ENCODE data around the gene PSEN1.

The PSEN1 gene

GRCh38 chr14:73262427-73263183 is 126.3 kb downstream of the PSEN1 start:
- H2BK15ac ChIP-seq (replicated peaks; ENCODE audit: low read depth), result no peak overlapping the region
- no peak overlapping the region for H3K4ac ChIP-seq (ENCODE audit: low read depth, low read length)
- H3K27ac ChIP-seq (ENCODE audit: low read depth, low read length), result no peak overlapping the region
- DNase-seq, result no peak
- H3K56ac ChIP-seq (ENCODE audit: low read length), result no peak overlapping the region
- H3K4me1 ChIP-seq (ENCODE audit: control insufficient read depth, low read depth, low read length), result no peaks in the 10 kb centered on the region
- no peak overlapping the region for H4K5ac ChIP-seq (ENCODE audit: low read length)
- no CpG with 5 or more reads among the region's 20 CpGs for WGBS (ENCODE audit: extremely low coverage, insufficient coverage, low lambda C conversion rate)
- H2BK120ac ChIP-seq (ENCODE audit: low read depth, low read length), result no peak overlapping the region
- no peak overlapping the region for H3K4me2 ChIP-seq (ENCODE audit: low read length)
- no peaks in the 10 kb centered on the region for H3K79me1 ChIP-seq (ENCODE audit: low read length)
- H3K18ac ChIP-seq (ENCODE audit: low read length), result no peak overlapping the region
- no peaks in the 10 kb centered on the region for H3K36me3 ChIP-seq (ENCODE audit: control insufficient read depth, insufficient read depth, low read length)
- H3K23ac ChIP-seq (ENCODE audit: low read length), result no peak overlapping the region
- no peak overlapping the region for H2BK5ac ChIP-seq (ENCODE audit: low read length)
- no peak overlapping the region for H3K9ac ChIP-seq (ENCODE audit: low read length)
- H3K27me3 ChIP-seq (ENCODE audit: insufficient read depth, low read length, poor library complexity), result no peaks in the 10 kb centered on the region
- no peak overlapping the region for H3K4me3 ChIP-seq (ENCODE audit: low read length)
- no peak overlapping the region for H4K8ac ChIP-seq (ENCODE audit: low read depth, low read length)
- H3K79me2 ChIP-seq (ENCODE audit: control insufficient read depth, insufficient read depth, low read length), result no peaks in the 10 kb centered on the region
- no peak overlapping the region for H2AK5ac ChIP-seq (ENCODE audit: low read length)

DNA sequence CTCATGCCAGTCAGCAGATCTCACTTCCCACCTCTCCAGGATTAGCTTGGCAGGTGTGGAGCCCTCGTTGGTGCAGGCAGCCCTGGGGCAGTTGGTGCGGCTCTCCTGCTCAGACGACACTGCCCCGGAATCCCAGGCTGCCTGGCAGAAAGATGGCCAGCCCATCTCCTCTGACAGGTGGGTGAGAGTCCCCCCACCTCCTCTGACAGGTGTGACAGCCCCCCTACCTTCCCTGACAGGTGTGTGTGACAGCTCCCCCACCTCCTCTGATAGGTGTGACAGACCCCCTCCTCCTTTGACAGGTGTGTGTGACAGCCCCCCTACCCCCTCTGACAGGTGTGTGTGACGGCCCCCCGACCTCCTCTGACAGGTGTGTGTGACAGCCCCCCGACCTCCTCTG is 127.3 kb downstream of the PSEN1 start:
- WGBS (ENCODE audit: extremely low coverage, insufficient coverage, low lambda C conversion rate), result no CpG with 5 or more reads among the region's 7 CpGs
- Histone ChIP-seq H4K5ac (ENCODE audit: low read length) (no peak overlapping the region), H3K27ac (ENCODE audit: low read depth, low read length) (no peak overlapping the region), H2BK120ac (ENCODE audit: low read depth, low read length) (no peak overlapping the region), H3K4ac (ENCODE audit: low read depth, low read length) (no peak overlapping the region), H2AK5ac (ENCODE audit: low read length) (no peak overlapping the region), H4K8ac (ENCODE audit: low read depth, low read length) (no peak overlapping the region), H3K79me2 (ENCODE audit: control insufficient read depth, insufficient read depth, low read length) (no peaks in the 10 kb centered on the region), H3K23ac (ENCODE audit: low read length) (no peak overlapping the region), H2BK15ac (replicated peaks; ENCODE audit: low read depth) (no peak overlapping the region), H3K9ac (ENCODE audit: low read length) (no peak overlapping the region), H2BK5ac (ENCODE audit: low read length) (no peak overlapping the region), H3K36me3 (ENCODE audit: control insufficient read depth, insufficient read depth, low read length) (no peaks in the 10 kb centered on the region), H3K79me1 (ENCODE audit: low read length) (no peaks in the 10 kb centered on the region), H3K18ac (ENCODE audit: low read length) (no peak overlapping the region), H3K56ac (ENCODE audit: low read length) (no peak overlapping the region), H3K27me3 (ENCODE audit: insufficient read depth, low read length, poor library complexity) (no peaks in the 10 kb centered on the region), H3K4me2 (ENCODE audit: low read length) (no peak overlapping the region), H3K4me3 (ENCODE audit: low read length) (no peak overlapping the region), H3K4me1 (ENCODE audit: control insufficient read depth, low read depth, low read length) (no peaks in the 10 kb centered on the region)
- no peak for DNase-seq

DNA sequence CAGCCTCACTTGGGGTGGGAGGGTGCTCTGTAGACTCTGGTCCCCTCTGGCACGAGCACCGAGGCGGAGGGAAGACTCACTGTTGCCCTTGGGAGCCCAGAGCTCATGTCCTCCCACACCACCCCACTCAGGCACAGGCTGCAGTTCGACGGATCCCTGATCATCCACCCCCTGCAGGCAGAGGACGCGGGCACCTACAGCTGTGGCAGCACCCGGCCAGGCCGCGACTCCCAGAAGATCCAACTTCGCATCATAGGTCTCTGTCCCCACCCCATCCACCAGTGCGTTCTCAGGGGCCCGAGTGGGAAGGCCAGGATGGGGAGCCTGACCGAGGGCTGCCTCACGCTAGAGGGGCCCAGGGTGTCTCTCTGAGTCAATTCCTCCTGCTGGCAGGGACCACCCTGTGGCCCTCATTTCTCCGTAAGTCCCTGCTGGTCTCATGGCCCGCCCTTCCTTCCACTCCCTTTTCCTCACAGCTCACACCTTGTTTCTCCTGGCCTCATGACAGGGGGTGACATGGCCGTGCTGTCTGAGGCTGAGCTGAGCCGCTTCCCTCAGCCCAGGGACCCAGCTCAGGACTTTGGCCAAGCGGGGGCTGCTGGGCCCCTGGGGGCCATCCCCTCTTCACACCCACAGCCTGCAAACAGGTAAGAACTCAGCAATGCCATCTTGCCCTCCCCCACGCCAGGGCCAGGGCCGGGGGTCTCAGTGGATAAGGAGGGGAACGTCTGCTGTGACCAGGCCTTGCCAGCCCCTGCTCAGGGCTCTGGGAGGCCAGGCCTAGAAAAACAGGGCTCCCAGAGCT is 128.0 kb downstream of the PSEN1 start:
- no peak for DNase-seq
- no peak overlapping the region for H3K56ac ChIP-seq (ENCODE audit: low read length)
- H3K18ac ChIP-seq (ENCODE audit: low read length), result no peak overlapping the region

DNA sequence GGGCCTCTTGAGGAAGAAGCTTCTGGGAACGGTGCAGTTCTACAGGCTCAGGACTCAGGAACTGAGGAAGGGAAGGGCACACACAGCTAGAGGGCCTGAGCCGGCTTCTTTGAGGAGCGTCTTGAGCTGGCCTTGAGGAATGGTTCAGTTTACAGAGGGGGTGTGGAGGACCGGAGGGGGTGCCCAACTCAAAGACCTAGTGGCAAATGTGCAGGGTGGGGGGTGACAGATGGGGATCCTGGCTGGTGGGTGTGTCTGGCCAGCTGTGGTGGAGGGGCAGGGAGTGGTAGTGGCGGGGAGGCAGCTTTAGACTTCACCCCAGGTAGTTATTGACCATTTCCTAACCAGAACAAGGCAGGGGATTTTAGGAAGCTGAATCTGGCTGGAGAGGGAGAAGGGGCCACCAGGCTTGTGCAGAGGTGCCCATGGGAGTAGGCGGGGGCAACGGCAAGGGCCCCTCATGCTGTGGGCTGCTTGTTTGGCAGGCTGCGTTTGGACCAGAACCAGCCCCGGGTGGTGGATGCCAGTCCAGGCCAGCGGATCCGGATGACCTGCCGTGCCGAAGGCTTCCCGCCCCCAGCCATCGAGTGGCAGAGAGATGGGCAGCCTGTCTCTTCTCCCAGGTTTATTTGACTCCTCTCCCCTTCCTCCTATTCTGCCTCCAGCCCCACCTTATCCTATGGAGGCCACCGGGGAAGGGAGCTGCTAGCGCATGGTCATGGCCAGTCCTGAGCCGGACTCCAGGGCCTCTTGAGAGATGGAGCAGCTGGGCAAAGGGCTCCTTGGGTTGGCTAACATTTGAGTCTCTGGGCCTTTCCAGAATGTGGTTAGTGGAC is 128.8 kb downstream of the PSEN1 start:
- H3K36me3 ChIP-seq (ENCODE audit: control insufficient read depth, insufficient read depth, low read length), result no peaks in the 10 kb centered on the region

More for the DNA sequence above, 128.0 kb downstream of the PSEN1 start:
- H4K8ac ChIP-seq (ENCODE audit: low read depth, low read length), result no peak overlapping the region
- no peaks in the 10 kb centered on the region for H3K4me1 ChIP-seq (ENCODE audit: control insufficient read depth, low read depth, low read length)
- no peak overlapping the region for H4K5ac ChIP-seq (ENCODE audit: low read length)
- H3K4ac ChIP-seq (ENCODE audit: low read depth, low read length), result no peak overlapping the region
- no peak overlapping the region for H2BK5ac ChIP-seq (ENCODE audit: low read length)
- WGBS (ENCODE audit: extremely low coverage, insufficient coverage, low lambda C conversion rate), result no CpG with 5 or more reads among the region's 23 CpGs
- H2AK5ac ChIP-seq (ENCODE audit: low read length), result no peak overlapping the region
- H2BK15ac ChIP-seq (replicated peaks; ENCODE audit: low read depth), result no peak overlapping the region
- no peaks in the 10 kb centered on the region for H3K27me3 ChIP-seq (ENCODE audit: insufficient read depth, low read length, poor library complexity)
- H3K79me1 ChIP-seq (ENCODE audit: low read length), result no peaks in the 10 kb centered on the region
- no peak overlapping the region for H3K4me2 ChIP-seq (ENCODE audit: low read length)
- H3K4me3 ChIP-seq (ENCODE audit: low read length), result no peak overlapping the region
- no peak overlapping the region for H3K9ac ChIP-seq (ENCODE audit: low read length)
- no peak overlapping the region for H2BK120ac ChIP-seq (ENCODE audit: low read depth, low read length)
- no peak overlapping the region for H3K27ac ChIP-seq (ENCODE audit: low read depth, low read length)
- no peaks in the 10 kb centered on the region for H3K79me2 ChIP-seq (ENCODE audit: control insufficient read depth, insufficient read depth, low read length)
- H3K36me3 ChIP-seq (ENCODE audit: control insufficient read depth, insufficient read depth, low read length), result no peaks in the 10 kb centered on the region
- H3K23ac ChIP-seq (ENCODE audit: low read length), result peak overlapping the region; percentile 24

GRCh38 chr14:73265721-73266046 is 129.4 kb downstream of the PSEN1 start:
- no CpG with 5 or more reads among the region's 3 CpGs for WGBS (ENCODE audit: extremely low coverage, insufficient coverage, low lambda C conversion rate)
- Histone ChIP-seq H3K27ac (ENCODE audit: low read depth, low read length) (no peak overlapping the region), H2BK15ac (replicated peaks; ENCODE audit: low read depth) (no peak overlapping the region), H3K23ac (ENCODE audit: low read length) (no peak overlapping the region), H2BK120ac (ENCODE audit: low read depth, low read length) (no peak overlapping the region), H3K4me3 (ENCODE audit: low read length) (no peak overlapping the region), H3K36me3 (ENCODE audit: control insufficient read depth, insufficient read depth, low read length) (no peaks in the 10 kb centered on the region), H4K8ac (ENCODE audit: low read depth, low read length) (no peak overlapping the region), H3K4ac (ENCODE audit: low read depth, low read length) (no peak overlapping the region), H3K56ac (ENCODE audit: low read length) (no peak overlapping the region), H3K4me1 (ENCODE audit: control insufficient read depth, low read depth, low read length) (no peaks in the 10 kb centered on the region), H3K4me2 (ENCODE audit: low read length) (no peak overlapping the region), H3K27me3 (ENCODE audit: insufficient read depth, low read length, poor library complexity) (no peaks in the 10 kb centered on the region), H2BK5ac (ENCODE audit: low read length) (no peak overlapping the region), H3K18ac (ENCODE audit: low read length) (no peak overlapping the region), H3K9ac (ENCODE audit: low read length) (no peak overlapping the region), H2AK5ac (ENCODE audit: low read length) (no peak overlapping the region), H4K5ac (ENCODE audit: low read length) (no peak overlapping the region), H3K79me1 (ENCODE audit: low read length) (no peaks in the 10 kb centered on the region), H3K79me2 (ENCODE audit: control insufficient read depth, insufficient read depth, low read length) (no peaks in the 10 kb centered on the region)
- no peak for DNase-seq

More for the DNA sequence above, 128.8 kb downstream of the PSEN1 start:
- no peaks in the 10 kb centered on the region for H3K79me1 ChIP-seq (ENCODE audit: low read length)
- no peak overlapping the region for H4K5ac ChIP-seq (ENCODE audit: low read length)
- H3K4ac ChIP-seq (ENCODE audit: low read depth, low read length), result no peak overlapping the region
- no peak overlapping the region for H4K8ac ChIP-seq (ENCODE audit: low read depth, low read length)
- no peak overlapping the region for H3K18ac ChIP-seq (ENCODE audit: low read length)
- WGBS (ENCODE audit: extremely low coverage, insufficient coverage, low lambda C conversion rate), result no CpG with 5 or more reads among the region's 18 CpGs
- DNase-seq, result no peak
- H3K79me2 ChIP-seq (ENCODE audit: control insufficient read depth, insufficient read depth, low read length), result no peaks in the 10 kb centered on the region
- H2AK5ac ChIP-seq (ENCODE audit: low read length), result no peak overlapping the region
- no peak overlapping the region for H2BK120ac ChIP-seq (ENCODE audit: low read depth, low read length)
- no peak overlapping the region for H3K4me2 ChIP-seq (ENCODE audit: low read length)
- no peak overlapping the region for H3K9ac ChIP-seq (ENCODE audit: low read length)
- no peak overlapping the region for H3K4me3 ChIP-seq (ENCODE audit: low read length)
- no peak overlapping the region for H2BK15ac ChIP-seq (replicated peaks; ENCODE audit: low read depth)
- no peak overlapping the region for H2BK5ac ChIP-seq (ENCODE audit: low read length)
- H3K27me3 ChIP-seq (ENCODE audit: insufficient read depth, low read length, poor library complexity), result no peaks in the 10 kb centered on the region
- no peak overlapping the region for H3K56ac ChIP-seq (ENCODE audit: low read length)
- no peak overlapping the region for H3K23ac ChIP-seq (ENCODE audit: low read length)
- no peak overlapping the region for H3K27ac ChIP-seq (ENCODE audit: low read depth, low read length)
- H3K4me1 ChIP-seq (ENCODE audit: control insufficient read depth, low read depth, low read length), result no peaks in the 10 kb centered on the region
